M059J (cell line): ENCODE data around the gene NID1. TPM values are rescaled to one million over a fixed set of nuclear protein-coding genes. Genes with fewer than 3 reads are reported as not detected.
A peak's percentile ranks its signal among the peaks of the same experiment; 100 is the strongest.

Source experiments
- DNase-seq: peaks from one replicate; pipeline ENCODE4 v3.0.0-alpha.2; 2012; ENCODE audit warnings: low read depth
- total RNA-seq: library from RNA; depleted of rRNA; stranded (reverse); fragments of >200 nt; shearing (Covaris generic); gene quantifications from 2 replicates; pipeline ENCODE4 v1.2.3, GENCODE V29; 2014; rRNA removed

Gene NID1
- total RNA-seq, result 33.1 and 60.4 TPM in 2 replicates

- DNase-seq, result peak; percentile 78
These were observed at the start of gene NID1 for GRCh38 chr1:236064674-236065508. Gene NID1, minus strand, starts transcription at chr1:236065090. Its CDS starts 11 bp downstream, at chr1:236065079.

DNA sequence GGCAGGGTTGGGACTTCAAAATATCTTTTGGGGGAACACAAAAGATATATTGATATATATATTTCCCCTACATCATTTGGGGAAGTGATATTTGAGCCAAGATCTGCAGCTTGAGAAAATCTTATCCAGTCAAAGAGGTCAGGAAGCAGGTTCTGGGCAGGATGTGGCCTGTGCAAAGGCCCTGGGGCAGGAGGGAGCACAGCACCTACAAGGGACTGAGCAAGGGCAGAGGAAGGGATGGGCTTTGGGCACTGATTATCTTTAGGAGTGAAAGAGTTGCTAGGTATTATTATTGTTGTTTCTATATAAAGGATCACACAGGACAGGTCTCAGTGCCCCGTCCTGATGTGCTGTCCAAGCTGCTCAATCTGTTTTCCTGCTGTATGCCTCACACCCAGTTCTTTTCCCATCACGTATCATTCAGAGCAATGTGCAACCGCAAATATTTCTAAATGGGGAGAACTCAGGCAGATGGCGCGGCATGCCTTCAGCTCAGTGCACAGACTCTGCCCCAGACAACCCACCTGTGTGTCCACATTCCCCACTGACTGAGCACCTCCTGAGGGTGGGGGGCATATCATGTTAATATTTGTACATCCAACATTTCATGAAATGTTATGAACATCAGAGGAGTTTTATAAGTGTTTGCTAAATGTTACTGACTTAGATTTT is 49.3 kb upstream of the NID1 start:
- no peak for DNase-seq

GRCh38 chr1:236113324-236114032 is 48.6 kb upstream of the NID1 start:
- DNase-seq, result no peak

GRCh38 chr1:236112332-236112627 is 47.4 kb upstream of the NID1 start:
- DNase-seq, result no peak

DNA sequence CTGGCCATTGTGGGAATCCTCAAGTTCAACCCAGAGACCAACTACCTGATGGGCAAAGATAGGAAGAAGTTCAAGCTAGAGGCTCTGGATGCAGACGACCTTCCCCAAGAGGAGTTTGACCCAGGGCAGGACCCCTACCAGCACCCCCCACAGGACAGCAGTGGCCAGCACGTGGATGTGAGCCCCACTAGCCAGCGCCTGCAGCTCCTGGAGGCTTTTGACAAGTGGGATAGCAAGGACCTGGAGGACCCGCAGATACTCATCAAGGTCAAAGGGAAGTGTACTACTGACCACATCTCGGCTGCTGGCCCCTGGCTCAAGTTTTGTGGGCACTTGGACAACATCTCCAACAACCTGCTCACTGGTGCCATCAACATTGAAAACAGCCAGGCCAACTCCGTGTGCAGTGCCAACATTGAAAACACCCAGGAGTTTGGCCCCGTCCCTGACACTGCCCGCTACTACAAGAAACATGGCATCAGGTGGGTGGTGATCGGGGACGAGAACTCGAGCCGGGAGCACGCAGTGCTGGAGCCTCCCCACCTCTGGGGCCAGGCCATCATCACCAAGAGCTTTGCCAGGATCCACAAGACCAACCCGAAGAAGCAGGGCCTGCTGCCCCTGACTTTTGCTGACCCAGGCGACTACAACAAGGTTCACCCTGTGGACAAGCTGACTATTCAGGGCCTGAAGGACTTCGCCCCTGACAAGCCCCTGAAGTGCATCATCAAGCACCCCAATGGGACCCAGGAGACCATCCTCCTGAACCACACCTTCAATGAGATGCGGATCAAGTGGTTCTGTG is 46.8 kb upstream of the NID1 start:
- no peak for DNase-seq

GRCh38 chr1:236110137-236110536 is 45.2 kb upstream of the NID1 start:
- DNase-seq, result no peak

DNA sequence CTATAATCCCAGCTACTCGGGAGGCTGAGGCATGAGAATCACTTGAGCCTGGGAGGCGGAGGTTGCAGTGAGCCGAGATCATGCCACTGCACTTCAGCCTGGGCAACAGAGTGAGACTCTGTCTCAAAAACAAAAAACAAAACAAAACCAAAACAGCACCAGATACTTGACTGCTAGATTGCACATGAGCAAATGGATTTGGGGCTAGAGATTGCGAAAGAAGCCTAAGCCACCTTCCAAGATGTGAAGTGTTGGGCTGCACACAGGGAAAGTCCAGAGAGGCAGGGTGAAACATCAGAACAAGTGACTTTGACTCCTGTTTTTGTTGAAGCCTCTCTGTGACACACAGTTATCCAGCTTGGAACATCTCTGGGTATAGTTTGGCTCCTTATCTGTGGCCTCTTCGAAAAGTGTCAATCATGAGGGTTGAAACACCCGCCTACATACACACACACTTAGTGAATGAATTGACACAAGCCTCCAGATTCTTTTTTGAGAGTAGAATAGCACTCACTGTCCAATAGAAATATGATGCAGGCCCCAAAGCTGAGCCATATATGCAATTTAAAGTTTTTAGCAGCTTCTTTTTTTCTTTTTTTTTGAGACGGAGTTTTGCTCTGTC is 43.2 kb upstream of the NID1 start:
- no peak for DNase-seq

DNA sequence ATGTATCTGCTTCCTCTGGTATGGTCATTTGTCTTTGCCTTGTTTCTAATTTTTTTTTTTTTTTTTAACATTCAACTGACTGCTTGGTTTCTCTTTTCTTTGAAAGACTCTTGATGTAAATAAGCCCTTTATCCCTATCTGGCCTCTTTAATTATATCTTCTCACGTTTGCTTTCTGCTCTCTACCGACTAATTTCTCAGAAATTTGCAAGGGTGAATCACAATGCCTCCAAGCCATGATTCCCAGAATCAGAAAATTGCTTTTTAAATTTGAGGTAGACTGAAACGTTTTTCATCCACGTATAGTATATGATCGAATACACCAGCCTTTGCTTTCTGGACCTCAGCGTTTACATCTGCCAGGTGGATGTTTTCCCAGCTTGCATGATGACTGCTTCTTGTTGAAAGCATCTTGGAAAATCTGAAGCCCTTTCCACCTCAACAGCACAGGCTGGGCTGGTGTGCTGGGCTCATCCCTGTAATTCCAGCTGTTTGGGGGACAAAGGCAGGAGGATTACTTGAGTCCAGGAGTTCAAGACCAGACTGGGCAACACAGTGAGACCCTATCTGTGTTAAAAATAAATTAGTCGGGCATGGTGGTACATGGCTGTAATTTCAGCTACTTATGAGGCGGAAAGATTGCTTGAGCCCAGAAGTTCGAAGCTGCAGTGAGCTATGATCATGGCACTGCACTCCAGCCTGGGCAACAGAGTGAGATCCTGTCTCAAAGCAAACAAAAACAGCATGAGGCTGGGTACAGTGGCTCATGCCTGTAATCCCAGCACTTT is 42.4 kb upstream of the NID1 start:
- DNase-seq, result peak; percentile 32

GRCh38 chr1:236103646-236104218 is 38.8 kb upstream of the NID1 start:
- DNase-seq, result peak; percentile 49

DNA sequence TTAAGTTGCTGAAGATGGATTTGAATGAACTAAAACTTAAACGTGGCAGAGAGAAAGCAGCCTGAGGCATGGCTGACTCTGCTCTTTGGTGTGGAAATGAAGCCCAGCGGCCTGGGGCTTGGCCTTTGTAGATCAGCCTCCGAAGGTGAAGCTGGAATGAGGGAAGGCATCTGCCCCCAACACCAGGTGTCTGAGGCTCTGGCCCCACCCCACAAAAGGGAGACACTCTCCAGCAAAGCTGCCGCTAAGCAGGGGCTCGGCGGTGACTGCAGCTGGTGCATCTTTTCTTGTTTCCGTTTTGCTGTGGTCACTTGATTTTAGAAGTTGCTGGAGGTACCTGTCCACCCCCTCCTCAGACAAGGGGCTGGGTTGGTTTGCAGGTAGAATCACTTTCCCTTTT is 38.2 kb upstream of the NID1 start:
- no peak for DNase-seq

- no peak for DNase-seq
These were observed 37.7 kb upstream of the NID1 start for GRCh38 chr1:236102611-236103010.

- DNase-seq, result no peak
These were observed 36.6 kb upstream of the NID1 start for GRCh38 chr1:236101233-236102200.

- DNase-seq, result no peak
These were observed 35.9 kb upstream of the NID1 start for GRCh38 chr1:236100799-236101198.

GRCh38 chr1:236099355-236099974 is 34.6 kb upstream of the NID1 start:
- DNase-seq, result no peak

GRCh38 chr1:236098267-236098666 is 33.4 kb upstream of the NID1 start:
- DNase-seq, result no peak

- DNase-seq, result peak; percentile 66
These were observed 32.0 kb upstream of the NID1 start for GRCh38 chr1:236096660-236097482.

DNA sequence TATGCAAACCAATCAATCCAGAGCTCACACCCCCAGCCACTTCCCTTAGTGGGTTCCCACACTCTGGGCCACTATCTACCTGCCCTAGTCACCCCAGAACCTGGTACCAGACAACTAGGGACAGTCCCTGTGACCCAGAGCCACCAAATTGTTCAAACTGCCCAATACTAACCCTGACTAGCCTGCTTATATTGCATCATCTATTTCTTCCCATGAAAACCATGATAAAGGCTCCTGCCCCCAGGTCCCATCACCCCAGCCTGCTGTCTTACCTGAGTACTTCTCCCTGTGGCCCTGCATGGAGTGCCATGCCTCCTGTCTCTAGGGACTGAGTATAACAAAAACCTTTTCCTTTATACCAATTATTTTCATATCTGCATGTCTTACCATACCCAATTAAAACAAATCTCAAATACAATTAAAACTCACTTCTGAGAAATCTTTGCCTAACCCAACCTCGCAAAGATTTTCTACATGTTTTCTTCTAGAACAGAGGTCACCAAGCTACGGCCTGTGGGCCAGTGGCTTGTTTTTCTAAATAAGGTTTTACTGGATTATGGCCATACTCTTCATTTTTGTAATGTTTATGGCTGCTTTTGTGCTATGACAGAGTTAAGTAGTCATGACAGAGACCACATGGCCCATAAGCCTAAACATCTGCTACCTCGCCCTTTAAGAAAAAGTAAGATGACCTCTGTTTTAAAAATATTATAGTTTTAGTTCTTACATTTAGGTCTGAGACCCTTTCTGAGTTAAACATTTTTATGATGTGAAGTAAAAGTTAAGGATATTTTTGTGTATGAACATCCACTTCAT is 31.0 kb upstream of the NID1 start:
- DNase-seq, result no peak
